Mesothelial cell of epicardium (in vitro differentiated cells): ENCODE measurements around the gene TEX2. TPM values are rescaled to one million over a fixed set of nuclear protein-coding genes. Genes with fewer than 3 reads are reported as not detected.

Experiments
- DNase-seq, 2 experiments: peaks; one replicate each; pipeline ENCODE4 v3.0.0; 2021; ENCODE audit warnings: low spot score in 2 of 2; ENCODE audit not compliant: unreplicated experiment in 2 of 2
- H3K27ac Mint-ChIP-seq: 2 replicates; pipeline ENCODE4 v1.8.0; 2021; ENCODE audit warnings: mixed read lengths
- H3K27me3 Mint-ChIP-seq: 2 replicates; pipeline ENCODE4 v1.8.0; 2021; ENCODE audit warnings: low read depth, mixed read lengths
- H3K36me3 Mint-ChIP-seq: 2 replicates; pipeline ENCODE4 v1.8.0; 2021; ENCODE audit warnings: mixed read lengths
- H3K4me1 Mint-ChIP-seq: 2 replicates; pipeline ENCODE4 v1.8.0; 2021; ENCODE audit warnings: mixed read lengths
- H3K4me3 Mint-ChIP-seq: 2 replicates; pipeline ENCODE4 v1.8.0; 2021; ENCODE audit warnings: mild to moderate bottlenecking, moderate library complexity, mixed read lengths
- H3K9me3 Mint-ChIP-seq: 2 replicates; pipeline ENCODE4 v1.8.0; 2021; ENCODE audit warnings: mixed read lengths
- total RNA-seq: library from RNA; stranded (reverse); gene quantifications from 3 replicates; pipeline ENCODE4 v1.2.1, GENCODE V29; 2021
- TF ChIP-seq, protein P1 (sequence below): fragments of 200-600 bp; sonication (generic); IDR thresholded peaks from one replicate; pipeline ENCODE4 v1.5.0; 2021; ENCODE audit warnings: antibody characterized with exemption; ENCODE audit not compliant: unreplicated experiment

The TEX2 gene
- total RNA-seq, 1 donor from 2014 or later: 27.1 TPM

DNA sequence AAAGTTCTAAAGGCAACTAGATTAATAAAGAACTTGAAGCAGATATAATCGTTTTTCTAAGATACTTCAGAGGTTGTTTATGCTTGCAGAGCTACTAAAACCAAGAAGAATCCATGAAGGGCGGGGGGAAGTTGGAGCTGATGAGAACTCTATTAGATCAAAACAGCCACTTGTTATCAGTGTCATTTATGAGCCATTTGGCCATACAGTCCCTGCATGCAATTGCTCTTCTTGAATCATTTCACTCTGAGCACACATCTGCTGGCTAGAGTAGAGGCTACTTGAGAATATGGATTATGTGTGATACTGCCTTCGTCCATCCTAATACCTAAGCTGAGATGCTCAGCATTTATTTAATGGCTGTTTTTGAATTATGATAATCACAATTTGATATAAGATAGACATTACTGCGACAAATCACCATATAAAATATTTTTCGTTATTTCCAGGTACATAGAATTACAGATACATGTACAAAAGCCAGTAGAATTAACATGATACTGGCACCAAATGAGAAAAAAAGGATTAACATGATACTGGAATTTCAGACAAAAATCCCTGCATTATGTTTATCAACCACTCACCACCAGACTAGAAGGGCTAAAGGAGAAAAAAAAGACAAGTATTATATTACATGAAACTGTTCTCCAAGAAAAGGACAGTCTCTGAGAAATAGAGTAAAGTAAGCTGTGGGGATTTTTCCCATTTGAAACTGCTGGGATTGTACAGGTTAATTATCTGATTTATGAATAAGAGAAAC lies 64.5 kb downstream of the TEX2 start:
- Mint-ChIP-seq H3K4me3 (no peak overlapping the region), H3K36me3 (peaks cover 11% of the 10 kb centered on the region), H3K27ac (no peak overlapping the region), H3K27me3 (no peaks in the 10 kb centered on the region), H3K9me3 (peaks cover 11% of the 10 kb centered on the region), H3K4me1 (peaks cover 35% of the 10 kb centered on the region)
- TF ChIP-seq, protein P1, sequence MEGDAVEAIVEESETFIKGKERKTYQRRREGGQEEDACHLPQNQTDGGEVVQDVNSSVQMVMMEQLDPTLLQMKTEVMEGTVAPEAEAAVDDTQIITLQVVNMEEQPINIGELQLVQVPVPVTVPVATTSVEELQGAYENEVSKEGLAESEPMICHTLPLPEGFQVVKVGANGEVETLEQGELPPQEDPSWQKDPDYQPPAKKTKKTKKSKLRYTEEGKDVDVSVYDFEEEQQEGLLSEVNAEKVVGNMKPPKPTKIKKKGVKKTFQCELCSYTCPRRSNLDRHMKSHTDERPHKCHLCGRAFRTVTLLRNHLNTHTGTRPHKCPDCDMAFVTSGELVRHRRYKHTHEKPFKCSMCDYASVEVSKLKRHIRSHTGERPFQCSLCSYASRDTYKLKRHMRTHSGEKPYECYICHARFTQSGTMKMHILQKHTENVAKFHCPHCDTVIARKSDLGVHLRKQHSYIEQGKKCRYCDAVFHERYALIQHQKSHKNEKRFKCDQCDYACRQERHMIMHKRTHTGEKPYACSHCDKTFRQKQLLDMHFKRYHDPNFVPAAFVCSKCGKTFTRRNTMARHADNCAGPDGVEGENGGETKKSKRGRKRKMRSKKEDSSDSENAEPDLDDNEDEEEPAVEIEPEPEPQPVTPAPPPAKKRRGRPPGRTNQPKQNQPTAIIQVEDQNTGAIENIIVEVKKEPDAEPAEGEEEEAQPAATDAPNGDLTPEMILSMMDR: no peak
- DNase-seq: no peak

DNA sequence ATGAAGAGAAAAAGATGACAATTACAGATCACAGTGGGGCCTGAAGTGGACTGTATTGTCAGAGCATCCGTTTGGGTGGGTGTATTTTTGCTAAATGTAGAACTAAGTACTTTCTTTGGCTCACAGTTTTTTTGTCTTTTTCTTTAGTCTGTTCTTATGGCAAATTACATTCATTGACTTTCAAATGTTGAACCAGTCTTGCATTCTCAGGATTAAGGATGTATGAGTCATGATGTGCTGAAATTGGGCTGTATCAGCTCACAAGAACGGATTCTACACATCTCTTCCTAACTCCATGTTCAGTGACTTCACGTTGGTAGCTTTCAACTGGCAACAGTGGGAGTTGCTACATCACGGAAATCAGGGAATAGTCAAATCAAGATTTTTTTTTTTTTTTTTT lies 66.5 kb downstream of the TEX2 start:
- Mint-ChIP-seq H3K27me3 (no peaks in the 10 kb centered on the region), H3K36me3 (peaks cover 22% of the 10 kb centered on the region), H3K4me1 (peaks cover 31% of the 10 kb centered on the region), H3K4me3 (no peak overlapping the region), H3K9me3 (peaks cover 11% of the 10 kb centered on the region), H3K27ac (no peak overlapping the region)
- TF ChIP-seq, protein P1: no peak
- no peak for DNase-seq

DNA sequence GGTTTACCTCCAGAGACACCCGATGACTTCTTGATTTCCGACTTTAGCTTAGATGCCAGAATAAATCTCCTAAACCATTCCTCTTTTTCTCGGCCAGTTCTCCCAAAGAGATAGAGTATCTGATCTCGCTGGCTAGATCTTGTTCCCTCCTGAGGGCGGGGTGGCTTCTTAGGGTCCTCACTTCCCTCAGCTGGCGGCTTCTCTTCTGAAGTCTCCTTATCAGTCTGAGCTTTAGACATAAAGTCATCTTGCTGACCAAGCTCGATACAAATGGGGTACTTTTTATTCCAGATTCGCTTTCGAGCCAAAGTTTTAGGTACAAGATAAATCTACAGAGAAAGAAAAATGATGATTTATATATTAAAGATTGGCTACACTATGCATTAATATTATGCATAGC lies 69.5 kb downstream of the TEX2 start:
- DNase-seq: no peak
- Mint-ChIP-seq H3K4me1 (peaks cover 16% of the 10 kb centered on the region), H3K36me3 (peaks cover 25% of the 10 kb centered on the region), H3K4me3 (no peak overlapping the region), H3K27me3 (no peaks in the 10 kb centered on the region), H3K27ac (no peak overlapping the region), H3K9me3 (peaks cover 11% of the 10 kb centered on the region)
- TF ChIP-seq, protein P1: no peak

DNA sequence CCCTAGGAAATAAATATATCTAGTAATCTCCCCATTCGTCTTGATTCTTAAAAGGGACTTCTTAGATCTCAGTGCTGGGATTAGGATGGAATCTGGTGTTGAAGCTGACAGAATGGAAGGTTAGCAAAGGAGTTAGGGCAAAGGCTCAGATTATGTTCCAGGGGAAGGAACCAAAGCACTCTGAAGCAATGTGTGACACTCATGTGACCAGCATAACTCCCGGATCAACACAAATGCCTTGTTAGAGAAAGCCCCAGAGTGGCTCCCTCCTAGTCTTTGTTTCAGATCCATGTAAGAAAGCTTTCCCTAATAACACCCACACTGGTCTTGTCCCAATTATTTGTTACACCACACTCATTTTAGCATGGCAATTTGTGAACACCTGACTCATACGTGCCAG lies 70.5 kb downstream of the TEX2 start:
- Mint-ChIP-seq H3K27ac (no peak overlapping the region), H3K4me3 (no peak overlapping the region), H3K9me3 (peaks cover 11% of the 10 kb centered on the region), H3K4me1 (peaks cover 14% of the 10 kb centered on the region), H3K36me3 (peaks cover 29% of the 10 kb centered on the region), H3K27me3 (no peaks in the 10 kb centered on the region)
- TF ChIP-seq, protein P1: no peak
- DNase-seq: no peak

DNA sequence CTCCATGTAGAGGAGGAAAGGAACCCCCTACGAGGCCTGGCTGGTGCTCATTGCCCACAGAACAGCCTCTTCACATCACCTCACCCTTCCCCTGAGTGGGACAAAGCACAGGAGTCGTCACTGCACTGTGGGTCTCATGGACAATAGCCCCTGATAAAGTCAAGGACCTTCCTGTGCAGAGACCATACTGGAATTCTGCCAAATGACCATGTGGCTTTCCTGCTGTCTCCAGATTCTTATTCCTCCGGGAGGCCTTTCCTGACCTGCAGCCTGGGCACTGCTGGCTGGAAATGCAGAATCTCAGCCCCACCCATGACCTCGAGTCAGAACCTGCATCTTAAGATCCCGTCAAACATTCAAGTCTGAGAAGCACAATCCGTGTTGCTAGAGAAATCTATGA lies 72.6 kb downstream of the TEX2 start:
- Mint-ChIP-seq H3K27ac (no peak overlapping the region), H3K36me3 (peaks cover 26% of the 10 kb centered on the region), H3K4me1 (peaks cover 22% of the 10 kb centered on the region), H3K27me3 (no peaks in the 10 kb centered on the region), H3K9me3 (no peaks in the 10 kb centered on the region), H3K4me3 (no peak overlapping the region)
- TF ChIP-seq, protein P1: no peak
- DNase-seq: no peak
